H9 (cell line): ENCODE data around the gene HMGA1. TPM values are rescaled to one million over a fixed set of nuclear protein-coding genes. Genes with fewer than 3 reads are reported as not detected.

Source experiments
- DNase-seq: peaks from one replicate; pipeline ENCODE4 v3.0.0-alpha.2; 2017
- H2AFZ ChIP-seq: one replicate; pipeline ENCODE4 v1.6.1; 2013; ENCODE audit warnings: mild to moderate bottlenecking, low read length, control low read depth, moderate library complexity
- H2AK5ac ChIP-seq: 2 replicates; pipeline ENCODE4 v1.6.1; 2013; ENCODE audit warnings: low read length, control low read depth, mixed read lengths; ENCODE audit not compliant: insufficient read length
- H2BK120ac ChIP-seq: one replicate; pipeline ENCODE4 v1.6.1; 2013; ENCODE audit warnings: low read depth, mild to moderate bottlenecking, low read length, control low read depth, inconsistent platforms; ENCODE audit not compliant: poor library complexity, severe bottlenecking
- H2BK12ac ChIP-seq: 2 replicates; pipeline ENCODE4 v1.6.1; 2013; ENCODE audit warnings: low read length, control low read depth, mixed read lengths, low read depth; ENCODE audit not compliant: insufficient read length
- H2BK15ac ChIP-seq: 2 replicates; pipeline ENCODE4 v1.6.1; 2013; ENCODE audit warnings: low read depth, low read length, control low read depth
- H2BK20ac ChIP-seq: one replicate; pipeline ENCODE4 v1.6.1; 2013; ENCODE audit warnings: low read depth, mild to moderate bottlenecking, low read length, control low read depth, inconsistent platforms; ENCODE audit not compliant: poor library complexity, severe bottlenecking
- H2BK5ac ChIP-seq: 2 replicates; pipeline ENCODE4 v1.6.1; 2013; ENCODE audit warnings: low read length, control low read depth, mixed read lengths; ENCODE audit not compliant: insufficient read length
- H3K14ac ChIP-seq: 2 replicates; pipeline ENCODE4 v1.6.1; 2013; ENCODE audit warnings: low read length, control low read depth; ENCODE audit not compliant: insufficient read depth
- H3K18ac ChIP-seq: 2 replicates; pipeline ENCODE4 v1.6.1; 2013; ENCODE audit warnings: low read depth, mild to moderate bottlenecking, mixed read lengths, low read length, control low read depth; ENCODE audit not compliant: insufficient read length
- H3K23ac ChIP-seq: 2 replicates; pipeline ENCODE4 v1.6.1; 2013; ENCODE audit warnings: low read length, control low read depth, mixed read lengths, low read depth; ENCODE audit not compliant: insufficient read length
- H3K23me2 ChIP-seq: 2 replicates; pipeline ENCODE4 v1.6.1; 2013; ENCODE audit warnings: low read depth, mild to moderate bottlenecking, mixed read lengths, low read length, control low read depth; ENCODE audit not compliant: insufficient read length, poor library complexity, severe bottlenecking
- H3K27ac ChIP-seq: 2 replicates; pipeline ENCODE4 v1.5.1; 2013; ENCODE audit warnings: low read length, control low read depth, mixed read lengths, low read depth; ENCODE audit not compliant: insufficient read length
- H3K27me3 ChIP-seq: 2 replicates; pipeline ENCODE4 v1.6.1; 2013; ENCODE audit warnings: low read length, control low read depth, inconsistent platforms; ENCODE audit not compliant: insufficient read depth
- H3K4ac ChIP-seq: 2 replicates; pipeline ENCODE4 v1.6.1; 2013; ENCODE audit warnings: low read depth, mild to moderate bottlenecking, control low read depth, inconsistent platforms, low read length, moderate library complexity
- H3K4me1 ChIP-seq: 2 replicates; pipeline ENCODE4 v1.6.1; 2013; ENCODE audit warnings: low read length, control low read depth, inconsistent platforms; ENCODE audit not compliant: insufficient read depth
- H3K4me2 ChIP-seq: 2 replicates; pipeline ENCODE4 v1.6.1; 2013; ENCODE audit warnings: low read length, control low read depth, mixed read lengths; ENCODE audit not compliant: insufficient read length, insufficient read depth
- H3K56ac ChIP-seq: 2 replicates; pipeline ENCODE4 v1.6.1; 2013; ENCODE audit warnings: low read depth, mild to moderate bottlenecking, mixed read lengths, low read length, control low read depth; ENCODE audit not compliant: insufficient read length
- H3K79me1 ChIP-seq: 2 replicates; pipeline ENCODE4 v1.6.1; 2013; ENCODE audit warnings: low read depth, mild to moderate bottlenecking, moderate library complexity, low read length, control low read depth, inconsistent platforms; ENCODE audit not compliant: insufficient read depth, poor library complexity, severe bottlenecking
- H3K79me2 ChIP-seq: 2 replicates; pipeline ENCODE4 v1.6.1; 2013; ENCODE audit warnings: low read length, control low read depth, inconsistent platforms; ENCODE audit not compliant: insufficient read depth
- H3K9ac ChIP-seq: 2 replicates; pipeline ENCODE4 v1.6.1; 2013; ENCODE audit warnings: low read length, control low read depth, mixed read lengths; ENCODE audit not compliant: insufficient read length; ENCODE audit errors: extremely low read depth
- H3K9me3 ChIP-seq: one replicate; pipeline ENCODE4 v1.6.1; 2013; ENCODE audit warnings: low read depth, low read length, inconsistent platforms; ENCODE audit not compliant: control insufficient read depth
- H3T11ph ChIP-seq: one replicate; pipeline ENCODE4 v1.6.1; 2013; ENCODE audit warnings: mild to moderate bottlenecking, low read length, control low read depth, inconsistent platforms
- H4K20me1 ChIP-seq: one replicate; pipeline ENCODE4 v1.6.1; 2013; ENCODE audit not compliant: control insufficient read depth, insufficient read length, insufficient read depth
- H4K5ac ChIP-seq: 2 replicates; pipeline ENCODE4 v1.6.1; 2013; ENCODE audit warnings: low read depth, mild to moderate bottlenecking, mixed read lengths, low read length, control low read depth; ENCODE audit not compliant: insufficient read length
- H4K8ac ChIP-seq: replicated peaks from 2 replicates; pipeline ENCODE4 v1.6.1; 2013; ENCODE audit warnings: low read length, control low read depth, mixed read lengths, low read depth; ENCODE audit not compliant: insufficient read length
- H4K91ac ChIP-seq: 2 replicates; pipeline ENCODE4 v1.6.1; 2013; ENCODE audit warnings: low read depth, mild to moderate bottlenecking, moderate library complexity, mixed read lengths, low read length, control low read depth; ENCODE audit not compliant: insufficient read length
- H3K27ac Mint-ChIP-seq, 3 experiments: 2 replicates in 2 of 3; 3 replicates in 1 of 3; pipeline ENCODE4 v1.8.0; 2020 to 2021; ENCODE audit warnings: mixed read lengths in 3 of 3, mild to moderate bottlenecking in 1 of 3, moderate library complexity in 1 of 3
- H3K27me3 Mint-ChIP-seq: 2 replicates; pipeline ENCODE4 v1.8.0; 2021; ENCODE audit warnings: low read depth, mild to moderate bottlenecking, moderate library complexity, mixed read lengths
- H3K36me3 Mint-ChIP-seq, 3 experiments: 2 replicates in 2 of 3; 3 replicates in 1 of 3; pipeline ENCODE4 v1.8.0; 2020 to 2021; ENCODE audit warnings: low read depth in 3 of 3, mixed read lengths in 3 of 3; ENCODE audit not compliant: insufficient read depth in 1 of 3
- H3K4me1 Mint-ChIP-seq, 2 experiments: 2 replicates each; pipeline ENCODE4 v1.8.0; 2020; ENCODE audit warnings: mixed read lengths in 2 of 2
- H3K4me3 Mint-ChIP-seq, 2 experiments: 2 replicates in 1 of 2; 3 replicates in 1 of 2; pipeline ENCODE4 v1.8.0; 2020 to 2021; ENCODE audit warnings: mild to moderate bottlenecking in 2 of 2, mixed read lengths in 2 of 2, moderate library complexity in 1 of 2
- H3K9me3 Mint-ChIP-seq, 2 experiments: 2 replicates in 1 of 2; 3 replicates in 1 of 2; pipeline ENCODE4 v1.8.0; 2020; ENCODE audit warnings: mild to moderate bottlenecking in 2 of 2, mixed read lengths in 2 of 2, moderate library complexity in 1 of 2
- CTCF ChIP-seq: fragments of 200-600 bp; sonication (generic); conservative IDR thresholded peaks from 3 replicates; pipeline ENCODE4 v1.8.0; 2021; ENCODE audit warnings: antibody characterized with exemption, mild to moderate bottlenecking
- WGBS: extraction: QIAGEN DNeasy Blood & Tissue Kit; methylation state at CpG from one replicate; pipeline ENCODE4 v1.1.7; 2013; ENCODE audit warnings: missing lambda C conversion rate, low lambda C conversion rate, mixed read lengths; ENCODE audit not compliant: insufficient read length; ENCODE audit errors: extremely low coverage; 5-methylcytosine and 5-hydroxymethylcytosine counted together
- total RNA-seq: library from RNA; stranded (reverse); gene quantifications from 2 replicates; pipeline ENCODE4 v1.2.1, GENCODE V29; 2021

HMGA1 gene
- total RNA-seq, 1 experiment from 2014 or later = 2,116 TPM

DNA sequence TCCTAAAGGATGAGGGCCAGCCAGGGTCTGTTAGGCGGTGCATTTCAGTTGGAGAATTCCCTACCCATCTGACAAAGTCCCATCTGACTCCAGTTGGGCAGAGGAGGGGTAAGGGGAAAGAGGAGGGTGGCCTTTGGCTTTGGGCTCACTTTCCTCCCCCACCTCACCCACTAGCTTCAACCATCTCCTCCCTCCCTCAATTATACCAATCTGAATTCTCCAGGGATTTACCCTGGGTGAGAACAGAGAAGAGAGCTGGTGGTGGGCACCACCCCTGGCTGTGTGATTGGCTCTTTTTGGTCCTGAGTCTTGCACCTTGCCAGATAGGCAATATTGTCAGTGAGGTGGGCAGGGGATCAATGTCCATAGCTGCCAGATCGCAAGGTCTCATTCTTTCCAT lies 3.2 kb downstream of the HMGA1 start:
- Mint-ChIP-seq H3K27me3 (no peaks in the 10 kb centered on the region), H3K4me1 (peaks cover 40 to 60% of the 10 kb centered on the region in 2 experiments), H3K9me3 (no peaks in the 10 kb centered on the region; a peak in 1 of 5 replicates), H3K27ac (peak overlapping the region; percentile 5 to 96 (median 63); a peak in 4 of 7 replicates), H3K36me3 (peaks cover 58 to 68% (median 62%) of the 10 kb centered on the region in 3 experiments), H3K4me3 (peak overlapping the region; percentile 88 to 92)
- Histone ChIP-seq H3K79me1 (peaks cover 9% of the 10 kb centered on the region), H2BK5ac (no peak overlapping the region), H4K5ac (no peak overlapping the region), H3K9ac (peak overlapping the region; percentile 25), H3K79me2 (peaks cover 35% of the 10 kb centered on the region; the same call in 1 of the 2 replicates), H3T11ph (no peak overlapping the region), H3K4me2 (peak overlapping the region; percentile 94), H4K20me1 (no peaks in the 10 kb centered on the region), H3K14ac (no peak overlapping the region), H3K4ac (no peak overlapping the region), H3K18ac (no peak overlapping the region), H2BK15ac (no peak overlapping the region), H4K91ac (no peak overlapping the region), H2BK20ac (no peak overlapping the region), H4K8ac (no peak overlapping the region), H2BK120ac (no peak overlapping the region), H3K4me1 (peaks cover 6% of the 10 kb centered on the region), H3K23me2 (peaks cover 12% of the 10 kb centered on the region), H3K23ac (no peak overlapping the region), H3K27ac (no peak overlapping the region), H2AK5ac (no peak overlapping the region), H2AFZ (no peak overlapping the region), H3K27me3 (no peaks in the 10 kb centered on the region), H3K9me3 (no peaks in the 10 kb centered on the region), H2BK12ac (no peak overlapping the region), H3K56ac (no peak overlapping the region)
- TF ChIP-seq CTCF = no peak
- DNase-seq = no peak
- WGBS = no CpG with 5 or more reads among the region's 2 CpGs
